H9 (cell line): ENCODE data around the gene BHLHA15. TPM values are rescaled to one million over a fixed set of nuclear protein-coding genes. Genes with fewer than 3 reads are reported as not detected.

ENCODE experiments used
- DNase-seq: peaks from one replicate; pipeline ENCODE4 v3.0.0-alpha.2; 2017
- H2AFZ ChIP-seq: one replicate; pipeline ENCODE4 v1.6.1; 2013; ENCODE audit warnings: mild to moderate bottlenecking, low read length, control low read depth, moderate library complexity
- H2AK5ac ChIP-seq: 2 replicates; pipeline ENCODE4 v1.6.1; 2013; ENCODE audit warnings: low read length, control low read depth, mixed read lengths; ENCODE audit not compliant: insufficient read length
- H2BK120ac ChIP-seq: one replicate; pipeline ENCODE4 v1.6.1; 2013; ENCODE audit warnings: low read depth, mild to moderate bottlenecking, low read length, control low read depth, inconsistent platforms; ENCODE audit not compliant: poor library complexity, severe bottlenecking
- H2BK12ac ChIP-seq: 2 replicates; pipeline ENCODE4 v1.6.1; 2013; ENCODE audit warnings: low read length, control low read depth, mixed read lengths, low read depth; ENCODE audit not compliant: insufficient read length
- H2BK15ac ChIP-seq: 2 replicates; pipeline ENCODE4 v1.6.1; 2013; ENCODE audit warnings: low read depth, low read length, control low read depth
- H2BK20ac ChIP-seq: one replicate; pipeline ENCODE4 v1.6.1; 2013; ENCODE audit warnings: low read depth, mild to moderate bottlenecking, low read length, control low read depth, inconsistent platforms; ENCODE audit not compliant: poor library complexity, severe bottlenecking
- H2BK5ac ChIP-seq: 2 replicates; pipeline ENCODE4 v1.6.1; 2013; ENCODE audit warnings: low read length, control low read depth, mixed read lengths; ENCODE audit not compliant: insufficient read length
- H3K14ac ChIP-seq: 2 replicates; pipeline ENCODE4 v1.6.1; 2013; ENCODE audit warnings: low read length, control low read depth; ENCODE audit not compliant: insufficient read depth
- H3K18ac ChIP-seq: 2 replicates; pipeline ENCODE4 v1.6.1; 2013; ENCODE audit warnings: low read depth, mild to moderate bottlenecking, mixed read lengths, low read length, control low read depth; ENCODE audit not compliant: insufficient read length
- H3K23ac ChIP-seq: 2 replicates; pipeline ENCODE4 v1.6.1; 2013; ENCODE audit warnings: low read length, control low read depth, mixed read lengths, low read depth; ENCODE audit not compliant: insufficient read length
- H3K23me2 ChIP-seq: 2 replicates; pipeline ENCODE4 v1.6.1; 2013; ENCODE audit warnings: low read depth, mild to moderate bottlenecking, mixed read lengths, low read length, control low read depth; ENCODE audit not compliant: insufficient read length, poor library complexity, severe bottlenecking
- H3K27ac ChIP-seq: 2 replicates; pipeline ENCODE4 v1.5.1; 2013; ENCODE audit warnings: low read length, control low read depth, mixed read lengths, low read depth; ENCODE audit not compliant: insufficient read length
- H3K27me3 ChIP-seq: 2 replicates; pipeline ENCODE4 v1.6.1; 2013; ENCODE audit warnings: low read length, control low read depth, inconsistent platforms; ENCODE audit not compliant: insufficient read depth
- H3K4ac ChIP-seq: 2 replicates; pipeline ENCODE4 v1.6.1; 2013; ENCODE audit warnings: low read depth, mild to moderate bottlenecking, control low read depth, inconsistent platforms, low read length, moderate library complexity
- H3K4me1 ChIP-seq: 2 replicates; pipeline ENCODE4 v1.6.1; 2013; ENCODE audit warnings: low read length, control low read depth, inconsistent platforms; ENCODE audit not compliant: insufficient read depth
- H3K4me2 ChIP-seq: 2 replicates; pipeline ENCODE4 v1.6.1; 2013; ENCODE audit warnings: low read length, control low read depth, mixed read lengths; ENCODE audit not compliant: insufficient read length, insufficient read depth
- H3K56ac ChIP-seq: 2 replicates; pipeline ENCODE4 v1.6.1; 2013; ENCODE audit warnings: low read depth, mild to moderate bottlenecking, mixed read lengths, low read length, control low read depth; ENCODE audit not compliant: insufficient read length
- H3K79me1 ChIP-seq: 2 replicates; pipeline ENCODE4 v1.6.1; 2013; ENCODE audit warnings: low read depth, mild to moderate bottlenecking, moderate library complexity, low read length, control low read depth, inconsistent platforms; ENCODE audit not compliant: insufficient read depth, poor library complexity, severe bottlenecking
- H3K79me2 ChIP-seq: 2 replicates; pipeline ENCODE4 v1.6.1; 2013; ENCODE audit warnings: low read length, control low read depth, inconsistent platforms; ENCODE audit not compliant: insufficient read depth
- H3K9ac ChIP-seq: 2 replicates; pipeline ENCODE4 v1.6.1; 2013; ENCODE audit warnings: low read length, control low read depth, mixed read lengths; ENCODE audit not compliant: insufficient read length; ENCODE audit errors: extremely low read depth
- H3K9me3 ChIP-seq: one replicate; pipeline ENCODE4 v1.6.1; 2013; ENCODE audit warnings: low read depth, low read length, inconsistent platforms; ENCODE audit not compliant: control insufficient read depth
- H3T11ph ChIP-seq: one replicate; pipeline ENCODE4 v1.6.1; 2013; ENCODE audit warnings: mild to moderate bottlenecking, low read length, control low read depth, inconsistent platforms
- H4K20me1 ChIP-seq: one replicate; pipeline ENCODE4 v1.6.1; 2013; ENCODE audit not compliant: control insufficient read depth, insufficient read length, insufficient read depth
- H4K5ac ChIP-seq: 2 replicates; pipeline ENCODE4 v1.6.1; 2013; ENCODE audit warnings: low read depth, mild to moderate bottlenecking, mixed read lengths, low read length, control low read depth; ENCODE audit not compliant: insufficient read length
- H4K8ac ChIP-seq: replicated peaks from 2 replicates; pipeline ENCODE4 v1.6.1; 2013; ENCODE audit warnings: low read length, control low read depth, mixed read lengths, low read depth; ENCODE audit not compliant: insufficient read length
- H4K91ac ChIP-seq: 2 replicates; pipeline ENCODE4 v1.6.1; 2013; ENCODE audit warnings: low read depth, mild to moderate bottlenecking, moderate library complexity, mixed read lengths, low read length, control low read depth; ENCODE audit not compliant: insufficient read length
- H3K27ac Mint-ChIP-seq, 3 experiments: 2 replicates in 2 of 3; 3 replicates in 1 of 3; pipeline ENCODE4 v1.8.0; 2020 to 2021; ENCODE audit warnings: mixed read lengths in 3 of 3, mild to moderate bottlenecking in 1 of 3, moderate library complexity in 1 of 3
- H3K27me3 Mint-ChIP-seq: 2 replicates; pipeline ENCODE4 v1.8.0; 2021; ENCODE audit warnings: low read depth, mild to moderate bottlenecking, moderate library complexity, mixed read lengths
- H3K36me3 Mint-ChIP-seq, 3 experiments: 2 replicates in 2 of 3; 3 replicates in 1 of 3; pipeline ENCODE4 v1.8.0; 2020 to 2021; ENCODE audit warnings: low read depth in 3 of 3, mixed read lengths in 3 of 3; ENCODE audit not compliant: insufficient read depth in 1 of 3
- H3K4me1 Mint-ChIP-seq, 2 experiments: 2 replicates each; pipeline ENCODE4 v1.8.0; 2020; ENCODE audit warnings: mixed read lengths in 2 of 2
- H3K4me3 Mint-ChIP-seq, 2 experiments: 2 replicates in 1 of 2; 3 replicates in 1 of 2; pipeline ENCODE4 v1.8.0; 2020 to 2021; ENCODE audit warnings: mild to moderate bottlenecking in 2 of 2, mixed read lengths in 2 of 2, moderate library complexity in 1 of 2
- H3K9me3 Mint-ChIP-seq, 2 experiments: 2 replicates in 1 of 2; 3 replicates in 1 of 2; pipeline ENCODE4 v1.8.0; 2020; ENCODE audit warnings: mild to moderate bottlenecking in 2 of 2, mixed read lengths in 2 of 2, moderate library complexity in 1 of 2
- CTCF ChIP-seq: fragments of 200-600 bp; sonication (generic); conservative IDR thresholded peaks from 3 replicates; pipeline ENCODE4 v1.8.0; 2021; ENCODE audit warnings: antibody characterized with exemption, mild to moderate bottlenecking
- WGBS: extraction: QIAGEN DNeasy Blood & Tissue Kit; methylation state at CpG from one replicate; pipeline ENCODE4 v1.1.7; 2013; ENCODE audit warnings: missing lambda C conversion rate, low lambda C conversion rate, mixed read lengths; ENCODE audit not compliant: insufficient read length; ENCODE audit errors: extremely low coverage; 5-methylcytosine and 5-hydroxymethylcytosine counted together
- total RNA-seq: library from RNA; stranded (reverse); gene quantifications from 2 replicates; pipeline ENCODE4 v1.2.1, GENCODE V29; 2021

BHLHA15 gene
- total RNA-seq, 1 experiment from 2014 or later, result 1.4 TPM

GRCh38 chr7:98163704-98164494 lies 47.3 kb upstream of the BHLHA15 start:
- no peaks in the 10 kb centered on the region for H3K27me3 ChIP-seq
- H2BK12ac ChIP-seq, result no peak overlapping the region
- no peaks in the 10 kb centered on the region for H3K9me3 ChIP-seq
- H2AFZ ChIP-seq, result no peak overlapping the region
- H3K56ac ChIP-seq, result no peak overlapping the region
- no peaks in the 10 kb centered on the region for H3K79me1 ChIP-seq
- Mint-ChIP-seq H3K27ac (no peak overlapping the region; a peak in 2 of 7 replicates), H3K4me1 (peaks cover 14 to 15% of the 10 kb centered on the region in 2 experiments), H3K9me3 (no peaks in the 10 kb centered on the region), H3K36me3 (peaks cover 2 to 12% (median 11%) of the 10 kb centered on the region in 3 experiments; a peak in 5 of 7 replicates), H3K4me3 (no peak overlapping the region), H3K27me3 (no peaks in the 10 kb centered on the region)
- no peaks in the 10 kb centered on the region for H3K4me1 ChIP-seq
- no peaks in the 10 kb centered on the region for H3K23me2 ChIP-seq
- H3K79me2 ChIP-seq, result no peaks in the 10 kb centered on the region
- no peak overlapping the region for H2BK20ac ChIP-seq
- H3K4me2 ChIP-seq, result no peak overlapping the region
- H3T11ph ChIP-seq, result no peak overlapping the region
- H3K27ac ChIP-seq, result no peak overlapping the region
- no peaks in the 10 kb centered on the region for H4K20me1 ChIP-seq
- no peak overlapping the region for H2BK5ac ChIP-seq
- no peak overlapping the region for H4K8ac ChIP-seq
- H2BK120ac ChIP-seq, result no peak overlapping the region
- H4K91ac ChIP-seq, result no peak overlapping the region
- no peak overlapping the region for H2AK5ac ChIP-seq
- WGBS, result no CpG with 5 or more reads among the region's 16 CpGs
- H3K4ac ChIP-seq, result no peak overlapping the region
- TF ChIP-seq CTCF, result no peak
- no peak overlapping the region for H3K9ac ChIP-seq
- DNase-seq, result no peak
- H3K23ac ChIP-seq, result no peak overlapping the region
- H4K5ac ChIP-seq, result no peak overlapping the region
- H3K14ac ChIP-seq, result no peak overlapping the region
- H3K18ac ChIP-seq, result no peak overlapping the region
- H2BK15ac ChIP-seq, result no peak overlapping the region
